K562 treated with DMSO at 1 percent for 12 hours (cell line): ENCODE results near the gene PPP5C. TPM values are rescaled to one million over a fixed set of nuclear protein-coding genes. Genes with fewer than 3 reads are reported as not detected.

Experiments used
- total RNA-seq: library from RNA; unstranded; fragments of 300-600 nt; gene quantifications from 2 replicates; pipeline ENCODE4 v1.2.3, GENCODE V29; 2022; ENCODE audit not compliant: insufficient read depth

Gene PPP5C, protein sequence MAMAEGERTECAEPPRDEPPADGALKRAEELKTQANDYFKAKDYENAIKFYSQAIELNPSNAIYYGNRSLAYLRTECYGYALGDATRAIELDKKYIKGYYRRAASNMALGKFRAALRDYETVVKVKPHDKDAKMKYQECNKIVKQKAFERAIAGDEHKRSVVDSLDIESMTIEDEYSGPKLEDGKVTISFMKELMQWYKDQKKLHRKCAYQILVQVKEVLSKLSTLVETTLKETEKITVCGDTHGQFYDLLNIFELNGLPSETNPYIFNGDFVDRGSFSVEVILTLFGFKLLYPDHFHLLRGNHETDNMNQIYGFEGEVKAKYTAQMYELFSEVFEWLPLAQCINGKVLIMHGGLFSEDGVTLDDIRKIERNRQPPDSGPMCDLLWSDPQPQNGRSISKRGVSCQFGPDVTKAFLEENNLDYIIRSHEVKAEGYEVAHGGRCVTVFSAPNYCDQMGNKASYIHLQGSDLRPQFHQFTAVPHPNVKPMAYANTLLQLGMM
- total RNA-seq = 63.6 and 77.2 TPM in 2 replicates

DNA sequence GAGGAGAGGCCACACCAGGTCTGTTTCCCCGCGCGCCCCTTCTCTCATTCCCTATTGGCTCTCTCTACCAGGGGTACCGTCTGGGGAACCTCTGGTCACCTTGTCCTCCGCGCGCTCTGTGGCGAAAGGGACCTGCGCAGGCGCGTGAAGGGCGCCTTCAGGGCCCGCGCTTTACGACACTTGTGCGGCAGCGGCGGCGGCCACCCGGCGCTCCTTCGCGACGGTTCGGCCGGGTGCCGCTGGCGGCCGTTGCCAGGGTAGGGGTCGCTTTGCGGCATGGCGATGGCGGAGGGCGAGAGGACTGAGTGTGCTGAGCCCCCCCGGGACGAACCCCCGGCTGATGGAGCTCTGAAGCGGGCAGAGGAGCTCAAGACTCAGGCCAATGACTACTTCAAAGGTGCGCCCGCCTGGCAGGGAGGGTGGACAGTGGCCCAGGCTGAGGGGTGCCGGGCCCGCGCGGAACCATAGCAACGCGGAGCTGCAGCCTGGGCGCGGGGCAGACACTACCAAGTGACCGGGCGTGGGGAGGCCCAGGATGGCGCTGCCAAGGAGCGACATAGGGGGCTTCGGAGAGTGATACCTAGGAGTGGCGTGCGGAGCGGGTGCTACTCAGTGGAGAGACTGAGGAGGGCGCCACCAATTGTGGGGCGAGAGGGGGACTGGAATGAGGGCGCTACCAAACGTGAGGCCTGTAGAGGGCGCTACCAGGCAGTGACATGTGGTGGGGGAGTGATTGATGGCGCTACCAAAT, at the start of gene PPP5C:
Gene PPP5C (plus strand): TSS at position 267 of the 751 bp plus-strand sequence. CDS start 10 bp downstream, at position 277.

GRCh38 chr19:46413262-46414031, 66.6 kb downstream of the PPP5C start, which contains the start of gene CCDC8:
CCDC8 (minus strand) TSS chr19:46413564; CDS start chr19:46412810, 754 bp downstream.

GRCh38 chr19:46428239-46429135, 81.6 kb downstream of the PPP5C start, which contains the start of gene PNMA8C:
PNMA8C (minus strand) TSS chr19:46428936; CDS start chr19:46428359, 577 bp downstream.

Other genes starting within 250 kb of the PPP5C start
- gene IGFL3, start 222.4 kb upstream of the PPP5C start, total RNA-seq = not detected in 2 replicates
- 9.1 and 12.6 TPM in 2 replicates for gene IGFL2, start 198.8 kb upstream of the PPP5C start, total RNA-seq
- gene IGFL1, start 117.3 kb upstream of the PPP5C start, total RNA-seq = not detected in 2 replicates
- not detected in 2 replicates for gene HIF3A, start 50.0 kb upstream of the PPP5C start, total RNA-seq
- 5.4 and 7.9 TPM in 2 replicates for gene CCDC8, start 66.5 kb downstream of the PPP5C start, total RNA-seq
- not detected in 2 replicates for gene PNMA8C, start 81.8 kb downstream of the PPP5C start, total RNA-seq
- 7.3 and 18.4 TPM in 2 replicates for gene PNMA8A, start 124.5 kb downstream of the PPP5C start, total RNA-seq
- gene PNMA8B, start 148.8 kb downstream of the PPP5C start, total RNA-seq = not detected in 2 replicates